DND-41 (cell line): ENCODE results near the gene PRDM15.

Experiments used
- CTCF ChIP-seq: IDR thresholded peaks from 2 replicates; pipeline ENCODE4 v1.5.1; 2012; ENCODE audit warnings: borderline replicate concordance, low read length, moderate library complexity, mild to moderate bottlenecking; ENCODE audit not compliant: poor library complexity, severe bottlenecking; ENCODE audit errors: extremely low read depth
- EZH2 ChIP-seq: IDR thresholded peaks from 3 replicates; pipeline ENCODE4 v1.6.1; 2012; ENCODE audit warnings: borderline replicate concordance, low read depth, mild to moderate bottlenecking, moderate library complexity, low read length, inconsistent platforms; ENCODE audit not compliant: severe bottlenecking

- TF ChIP-seq CTCF: no peak
- TF ChIP-seq EZH2: no peak
These were observed 34.1 kb upstream of the PRDM15 start for GRCh38 chr21:41913230-41913629.
